IMR-90 (cell line): ENCODE data around the gene CLEC4A. TPM values are rescaled to one million over a fixed set of nuclear protein-coding genes. Genes with fewer than 3 reads are reported as not detected.

Source experiments
- ATAC-seq: fragments of 200-7000 bp; cut with Tn5 transposase; 2 replicates; pipeline ENCODE4 v1.9.1; 2020; ENCODE audit warnings: low read depth, mild to moderate bottlenecking, moderate library complexity
- BruUV-seq: library from RNA; stranded (reverse); fragments of 400-500 nt; replicated peaks from 2 replicates; lab custom pipeline; 2021; lab: Mats Ljungman, UMichigan
- CTCF ChIA-PET: fragments of 300-600 bp; formaldehyde crosslinking; extraction: SDS; loops from one replicate; lab custom pipeline; 2021; ENCODE audit warnings: antibody characterized with exemption; lab: Yijun Ruan, JAX
- POLR2A ChIA-PET: fragments of 300-600 bp; sonication (Branson Sonifier 250); formaldehyde crosslinking; loops from one replicate; lab custom pipeline; 2022; ENCODE audit warnings: antibody characterized with exemption; ENCODE audit not compliant: unreplicated experiment; lab: Charles Lee
- DNase-seq: peaks from one replicate; pipeline ENCODE4 v3.0.0; 2013
- H2AFZ ChIP-seq: replicated peaks from 2 replicates; pipeline ENCODE3; 2013; ENCODE audit warnings: low read length, mild to moderate bottlenecking; ENCODE audit not compliant: poor library complexity
- H2AK5ac ChIP-seq: 2 replicates; pipeline ENCODE4 v1.6.1; 2013; ENCODE audit warnings: low read depth, low read length, inconsistent platforms
- H2AK9ac ChIP-seq: replicated peaks from 2 replicates; pipeline ENCODE3; 2013; ENCODE audit warnings: mild to moderate bottlenecking, low read depth, low read length, moderate library complexity; ENCODE audit not compliant: poor library complexity
- H2BK120ac ChIP-seq: 2 replicates; pipeline ENCODE4 v1.6.1; 2013; ENCODE audit warnings: low read depth, low read length, inconsistent platforms
- H2BK15ac ChIP-seq: 3 replicates; pipeline ENCODE4 v1.6.1; 2013; ENCODE audit warnings: low read depth, low read length, inconsistent platforms
- H2BK20ac ChIP-seq: 2 replicates; pipeline ENCODE4 v1.6.1; 2013; ENCODE audit warnings: low read depth, mild to moderate bottlenecking, inconsistent platforms, low read length, moderate library complexity
- H2BK5ac ChIP-seq: 2 replicates; pipeline ENCODE4 v1.6.1; 2013; ENCODE audit warnings: mild to moderate bottlenecking, low read depth, low read length, inconsistent platforms; ENCODE audit not compliant: poor library complexity, severe bottlenecking
- H3K14ac ChIP-seq: replicated peaks from 2 replicates; pipeline ENCODE4 v1.6.1; 2013; ENCODE audit warnings: low read depth, low read length, inconsistent platforms
- H3K18ac ChIP-seq: 2 replicates; pipeline ENCODE4 v1.6.1; 2013; ENCODE audit warnings: low read depth, low read length, control low read depth
- H3K23ac ChIP-seq: 2 replicates; pipeline ENCODE4 v1.6.1; 2013; ENCODE audit warnings: low read depth, low read length, inconsistent platforms
- H3K27ac ChIP-seq: 2 replicates; pipeline ENCODE4 v1.5.1; 2013; ENCODE audit warnings: mild to moderate bottlenecking, control low read depth, low read length; ENCODE audit not compliant: insufficient read depth
- H3K27me3 ChIP-seq: 2 replicates; pipeline ENCODE4 v1.6.1; 2013; ENCODE audit warnings: low read length; ENCODE audit not compliant: control insufficient read depth, insufficient read depth
- H3K36me3 ChIP-seq: 2 replicates; pipeline ENCODE4 v1.6.1; 2013; ENCODE audit warnings: low read length, mixed read lengths; ENCODE audit not compliant: control insufficient read depth, insufficient read depth
- H3K4ac ChIP-seq: 2 replicates; pipeline ENCODE4 v1.6.1; 2013; ENCODE audit warnings: low read depth, low read length, inconsistent platforms
- H3K4me1 ChIP-seq: 2 replicates; pipeline ENCODE4 v1.6.1; 2013; ENCODE audit warnings: low read length, mixed read lengths; ENCODE audit not compliant: control insufficient read depth, insufficient read depth
- H3K4me2 ChIP-seq: 2 replicates; pipeline ENCODE4 v1.6.1; 2013; ENCODE audit warnings: low read depth, mild to moderate bottlenecking, control low read depth, low read length, moderate library complexity
- H3K4me3 ChIP-seq: 2 replicates; pipeline ENCODE4 v1.5.1; 2013; ENCODE audit warnings: low read depth, mild to moderate bottlenecking, control low read depth, low read length, moderate library complexity; ENCODE audit not compliant: insufficient read depth
- H3K56ac ChIP-seq: 2 replicates; pipeline ENCODE4 v1.6.1; 2013; ENCODE audit warnings: low read length, inconsistent platforms; ENCODE audit not compliant: insufficient read depth; ENCODE audit errors: extremely low read depth
- H3K79me1 ChIP-seq, 2 experiments: 2 replicates each; pipeline ENCODE4 v1.6.1; 2013; ENCODE audit warnings: low read length in 2 of 2, inconsistent platforms in 1 of 2, low read depth in 1 of 2
- H3K9ac ChIP-seq: 2 replicates; pipeline ENCODE4 v1.6.1; 2013; ENCODE audit warnings: low read depth, low read length, control low read depth
- H3K9me1 ChIP-seq: 2 replicates; pipeline ENCODE4 v1.6.1; 2013; ENCODE audit warnings: low read length, inconsistent platforms; ENCODE audit not compliant: insufficient read depth
- H3K9me3 ChIP-seq: 2 replicates; pipeline ENCODE4 v1.6.1; 2013; ENCODE audit warnings: low read length; ENCODE audit not compliant: control insufficient read depth, insufficient read depth
- H4K20me1 ChIP-seq: 2 replicates; pipeline ENCODE4 v1.6.1; 2013; ENCODE audit warnings: low read length, inconsistent platforms; ENCODE audit not compliant: insufficient read depth
- H4K5ac ChIP-seq: 2 replicates; pipeline ENCODE4 v1.6.1; 2013; ENCODE audit warnings: mild to moderate bottlenecking, low read depth, low read length, control low read depth
- H4K8ac ChIP-seq, 2 experiments: 2 replicates each; pipeline ENCODE4 v1.6.1; 2013; ENCODE audit warnings: low read depth in 2 of 2, low read length in 2 of 2, control low read depth in 1 of 2, inconsistent platforms in 1 of 2
- H4K91ac ChIP-seq: 2 replicates; pipeline ENCODE4 v1.6.1; 2013; ENCODE audit warnings: low read depth, low read length, inconsistent platforms; ENCODE audit not compliant: insufficient read depth
- CEBPB ChIP-seq: IDR thresholded peaks from 2 replicates; pipeline ENCODE4 v1.6.1; 2012; ENCODE audit warnings: low read depth, low read length, improper control_type of control experiment
- CHD1 ChIP-seq: IDR thresholded peaks from 2 replicates; pipeline ENCODE4 v1.6.1; 2012; ENCODE audit warnings: low read depth, low read length, improper control_type of control experiment
- CTCF ChIP-seq: conservative IDR thresholded peaks from 2 replicates; pipeline ENCODE4 v1.5.1; 2012; ENCODE audit warnings: mild to moderate bottlenecking, low read depth, low read length, improper control_type of control experiment
- ELK1 ChIP-seq: fragments of 150-350 bp; IDR thresholded peaks from 2 replicates; pipeline ENCODE4 v1.6.1; 2016; ENCODE audit warnings: low read depth, mild to moderate bottlenecking, low read length, moderate library complexity, borderline replicate concordance
- MAZ ChIP-seq: IDR thresholded peaks from 2 replicates; pipeline ENCODE4 v1.6.1; 2012; ENCODE audit warnings: low read depth, mild to moderate bottlenecking, low read length, improper control_type of control experiment, moderate library complexity, borderline replicate concordance
- MXI1 ChIP-seq: IDR thresholded peaks from 2 replicates; pipeline ENCODE4 v1.6.1; 2012; ENCODE audit warnings: low read depth, mild to moderate bottlenecking, low read length, moderate library complexity, borderline replicate concordance
- NFE2L2 ChIP-seq: fragments of 150-350 bp; IDR thresholded peaks from 2 replicates; pipeline ENCODE4 v1.6.1; 2016; ENCODE audit warnings: low read depth, mild to moderate bottlenecking, low read length
- POLR2A ChIP-seq: IDR thresholded peaks from 2 replicates; pipeline ENCODE4 v1.6.1; 2012; ENCODE audit warnings: mild to moderate bottlenecking, low read depth, low read length
- RCOR1 ChIP-seq: IDR thresholded peaks from 2 replicates; pipeline ENCODE4 v1.6.1; 2012; ENCODE audit warnings: mild to moderate bottlenecking, low read length, improper control_type of control experiment; ENCODE audit not compliant: insufficient replicate concordance
- SMC3 ChIP-seq: fragments of 150-350 bp; IDR thresholded peaks from 2 replicates; pipeline ENCODE4 v1.6.1; 2016; ENCODE audit warnings: low read depth, mild to moderate bottlenecking, antibody characterized with exemption, low read length, moderate library complexity
- WGBS, 2 experiments: methylation state at CpG; one replicate each; pipeline versions ENCODE4 v1.1.5 to v1.1.7; 2013; ENCODE audit warnings: missing lambda C conversion rate in 2 of 2; ENCODE audit not compliant: insufficient read length in 1 of 2; ENCODE audit errors: extremely low coverage in 2 of 2; 5-methylcytosine and 5-hydroxymethylcytosine counted together
- dilution Hi-C: fragments of 300-500 bp; cut with HindIII; formaldehyde crosslinking; loops from one replicate; pipeline ENCODE4 v1.14.3; 2018; ENCODE audit warnings: low sequenced_read_pairs; ENCODE audit not compliant: unreplicated experiment
- in situ Hi-C: fragments of 300-500 bp; cut with MboI; formaldehyde crosslinking; loops from 3 replicates; pipeline ENCODE4 v1.14.3; 2019; ENCODE audit warnings: low sequenced_read_pairs, inconsistent platforms, mixed read lengths
- intact Hi-C: fragments of 100-400 bp; cut with micrococcal nuclease; formaldehyde crosslinking; loops from 2 replicates; pipeline ENCODE4 v1.10.0; 2022
- polyA plus RNA-seq, 3 experiments: library from polyadenylated mRNA; depleted of rRNA; stranded (reverse); fragments of >200 nt; gene quantifications; 2 replicates each; pipeline ENCODE4 v1.2.3, GENCODE V29; 2012; ENCODE audit warnings: low replicate concordance in 1 of 3
- total RNA-seq: library from RNA; depleted of rRNA; stranded (reverse); fragments of >200 nt; gene quantifications from 2 replicates; pipeline ENCODE4 v1.2.3, GENCODE V29; 2012

Gene CLEC4A
- total and polyA plus RNA-seq, 2 of the 4 experiments (the other 2 are of a cell fraction), result 0.29 TPM; not detected in 1

- no peaks in the 10 kb centered on the region for H3K27me3 ChIP-seq
- no peak overlapping the region for H3K14ac ChIP-seq
- no TSS peak for BruUV-seq
- H3K27ac ChIP-seq, result no peak overlapping the region
- POLR2A ChIA-PET, result no interaction called here
- H3K4me3 ChIP-seq, result no peak overlapping the region
- no peak overlapping the region for H2BK15ac ChIP-seq
- no peak overlapping the region for H4K91ac ChIP-seq
- H3K18ac ChIP-seq, result no peak overlapping the region
- H3K9me1 ChIP-seq, result no peaks in the 10 kb centered on the region
- no peak overlapping the region for H2BK5ac ChIP-seq
- no peaks in the 10 kb centered on the region for H3K79me1 ChIP-seq
- dilution Hi-C loops (no loop called here), intact Hi-C loops (no loop called here), in situ Hi-C loops (no loop called here)
- CTCF ChIA-PET, result no interaction called here
- no peaks in the 10 kb centered on the region for H3K9me3 ChIP-seq
- H3K4me1 ChIP-seq, result no peaks in the 10 kb centered on the region
- H3K4ac ChIP-seq, result no peak overlapping the region
- H2BK120ac ChIP-seq, result no peak overlapping the region
- no peak overlapping the region for H4K8ac ChIP-seq
- no peak overlapping the region for H3K9ac ChIP-seq
- WGBS, 2 experiments, result 93% methylated on average over 4 of the region's 4 CpGs; no CpG with 5 or more reads in 1 of the 2 experiments
- H3K36me3 ChIP-seq, result no peaks in the 10 kb centered on the region
- no peak overlapping the region for H2AK9ac ChIP-seq
- no peak overlapping the region for H4K5ac ChIP-seq
- no peak overlapping the region for H3K23ac ChIP-seq
- no peak overlapping the region for H2AK5ac ChIP-seq
- no peak overlapping the region for H2BK20ac ChIP-seq
- H3K4me2 ChIP-seq, result no peak overlapping the region
- no peak overlapping the region for H2AFZ ChIP-seq
- TF ChIP-seq POLR2A, result no peak
- no peak for TF ChIP-seq CEBPB
- no peak for TF ChIP-seq MAZ
- TF ChIP-seq MXI1, result no peak
- TF ChIP-seq RCOR1, result no peak
- TF ChIP-seq CHD1, result no peak
- no peak for TF ChIP-seq NFE2L2
- TF ChIP-seq SMC3, result no peak
- TF ChIP-seq CTCF, result no peak
- no peak for TF ChIP-seq ELK1
- H4K20me1 ChIP-seq, result no peaks in the 10 kb centered on the region
- no peak for DNase-seq
- no peak for ATAC-seq
- no peak overlapping the region for H3K56ac ChIP-seq
Observed at GRCh38 chr12:8127138-8127537, 3.7 kb downstream of the CLEC4A start.
